A673 (cell line): Measurements from ENCODE around the gene RPTOR.

ENCODE experiments used
- CTCF ChIP-seq: fragments of 300-800, 200-600 bp; sonication (generic); conservative IDR thresholded peaks from 2 replicates; pipeline ENCODE4 v1.5.1; 2017; ENCODE audit warnings: low read depth, mild to moderate bottlenecking, antibody characterized with exemption, low read length, moderate library complexity, mixed read lengths
- EZH2 ChIP-seq: fragments of 200-600 bp; sonication (generic); IDR thresholded peaks from 2 replicates; pipeline ENCODE4 v1.6.1; 2017; ENCODE audit warnings: borderline replicate concordance, low read depth, mild to moderate bottlenecking, mixed read lengths, antibody characterized with exemption, low read length; ENCODE audit not compliant: poor library complexity, severe bottlenecking

GRCh38 chr17:80941743-80942422, 397.2 kb downstream of the RPTOR start:
- TF ChIP-seq CTCF, result peak; percentile 37; the same call in 1 of the 2 replicates
- no peak for TF ChIP-seq EZH2
